WTC11 (cell line): Measurements from ENCODE around the gene PPTC7. TPM values are rescaled to one million over a fixed set of nuclear protein-coding genes. Genes with fewer than 3 reads are reported as not detected.

Experiments
- ATAC-seq: fragments of 200-7000 bp; cut with Tn5 transposase; 2 replicates; pipeline ENCODE4 v1.10.0; 2021; ENCODE audit warnings: mild to moderate bottlenecking, moderate library complexity
- CTCF ChIA-PET: fragments of 300-600 bp; sonication (Branson Sonifier 250); formaldehyde crosslinking; loops from one replicate; lab custom pipeline; 2021; ENCODE audit warnings: antibody characterized with exemption; lab: Charles Lee
- POLR2A ChIA-PET: fragments of 350-600 bp; sonication (Branson Sonifier 250); formaldehyde crosslinking; loops from one replicate; lab custom pipeline; 2021; ENCODE audit warnings: antibody characterized with exemption; lab: Charles Lee
- DNase-seq: peaks from one replicate; pipeline ENCODE4 v3.0.0; 2021; ENCODE audit warnings: low spot score
- H3K27ac Mint-ChIP-seq: 2 replicates; pipeline ENCODE4 v1.8.0; 2021; ENCODE audit warnings: mixed read lengths
- H3K27me3 Mint-ChIP-seq: 2 replicates; pipeline ENCODE4 v1.8.0; 2021; ENCODE audit warnings: low read depth, mild to moderate bottlenecking, moderate library complexity, mixed read lengths
- H3K36me3 Mint-ChIP-seq: 2 replicates; pipeline ENCODE4 v1.8.0; 2021; ENCODE audit warnings: mixed read lengths
- H3K4me1 Mint-ChIP-seq: 2 replicates; pipeline ENCODE4 v1.8.0; 2022; ENCODE audit warnings: mixed read lengths
- H3K4me3 Mint-ChIP-seq: 2 replicates; pipeline ENCODE4 v1.8.0; 2021; ENCODE audit warnings: mild to moderate bottlenecking, moderate library complexity, mixed read lengths
- H3K9me3 Mint-ChIP-seq: 2 replicates; pipeline ENCODE4 v1.8.0; 2021; ENCODE audit warnings: mixed read lengths
- ATF1 ChIP-seq: sonication (generic); formaldehyde crosslinking; IDR thresholded peaks from 2 replicates; pipeline ENCODE4 v1.8.1; 2023; ENCODE audit warnings: mild to moderate bottlenecking, moderate library complexity, missing genetic modification reagents
- ATF2 ChIP-seq: sonication (generic); formaldehyde crosslinking; IDR thresholded peaks from 2 replicates; pipeline ENCODE4 v1.8.1; 2022; ENCODE audit warnings: low read depth, missing genetic modification reagents, borderline replicate concordance
- ERG ChIP-seq: fragments of 250-450 bp; sonication (Bioruptor Pico); IDR thresholded peaks from 2 replicates; pipeline ENCODE4 v1.8.0; 2021; ENCODE audit warnings: mild to moderate bottlenecking
- ETV6 ChIP-seq: sonication (generic); formaldehyde crosslinking; IDR thresholded peaks from 2 replicates; pipeline ENCODE4 v1.8.1; 2022; ENCODE audit warnings: mild to moderate bottlenecking, missing genetic modification reagents
- FOXP1 ChIP-seq: sonication (generic); formaldehyde crosslinking; IDR thresholded peaks from 2 replicates; pipeline ENCODE4 v1.8.0; 2022; ENCODE audit warnings: missing genetic modification reagents, mild to moderate bottlenecking, moderate library complexity, borderline replicate concordance
- HMGXB4 ChIP-seq: sonication (generic); formaldehyde crosslinking; IDR thresholded peaks from 2 replicates; pipeline ENCODE4 v1.8.1; 2023; ENCODE audit warnings: mild to moderate bottlenecking, moderate library complexity, missing genetic modification reagents
- IRF1 ChIP-seq: sonication (generic); formaldehyde crosslinking; IDR thresholded peaks from 2 replicates; pipeline ENCODE4 v1.8.0; 2023; ENCODE audit warnings: missing genetic modification reagents
- IRF2 ChIP-seq: sonication (generic); formaldehyde crosslinking; IDR thresholded peaks from 2 replicates; pipeline ENCODE4 v1.8.0; 2022; ENCODE audit warnings: low read depth, missing genetic modification reagents, borderline replicate concordance
- JAZF1 ChIP-seq: fragments of 250-450 bp; sonication (Bioruptor Pico); IDR thresholded peaks from 2 replicates; pipeline ENCODE4 v1.9.0; 2021; ENCODE audit warnings: moderate library complexity, mild to moderate bottlenecking, inconsistent platforms
- MYBL2 ChIP-seq: sonication (generic); formaldehyde crosslinking; IDR thresholded peaks from 2 replicates; pipeline ENCODE4 v1.8.1; 2023; ENCODE audit warnings: mild to moderate bottlenecking, moderate library complexity, missing genetic modification reagents
- NR2C2 ChIP-seq: sonication (generic); formaldehyde crosslinking; IDR thresholded peaks from 2 replicates; pipeline ENCODE4 v1.8.0; 2022; ENCODE audit warnings: mild to moderate bottlenecking, missing genetic modification reagents
- SMAD3 ChIP-seq: sonication (generic); formaldehyde crosslinking; IDR thresholded peaks from 2 replicates; pipeline ENCODE4 v1.8.0; 2022; ENCODE audit warnings: missing genetic modification reagents, mild to moderate bottlenecking, borderline replicate concordance
- TEAD4 ChIP-seq: sonication (generic); formaldehyde crosslinking; IDR thresholded peaks from 2 replicates; pipeline ENCODE4 v1.8.0; 2022; ENCODE audit warnings: mild to moderate bottlenecking, missing genetic modification reagents
- ZBTB21 ChIP-seq: sonication (generic); formaldehyde crosslinking; IDR thresholded peaks from 2 replicates; pipeline ENCODE4 v1.8.1; 2023; ENCODE audit warnings: mild to moderate bottlenecking, missing genetic modification reagents, borderline replicate concordance
- ZBTB43 ChIP-seq: sonication (generic); formaldehyde crosslinking; IDR thresholded peaks from 2 replicates; pipeline ENCODE4 v1.8.1; 2023; ENCODE audit warnings: mild to moderate bottlenecking, missing genetic modification reagents
- ZNF121 ChIP-seq: sonication (generic); formaldehyde crosslinking; IDR thresholded peaks from 2 replicates; pipeline ENCODE4 v1.8.0; 2023; ENCODE audit warnings: missing genetic modification reagents
- ZNF219 ChIP-seq: sonication (generic); formaldehyde crosslinking; IDR thresholded peaks from 2 replicates; pipeline ENCODE4 v1.8.0; 2023; ENCODE audit warnings: missing genetic modification reagents, mild to moderate bottlenecking, borderline replicate concordance
- ZNF232 ChIP-seq: sonication (generic); formaldehyde crosslinking; IDR thresholded peaks from 2 replicates; pipeline ENCODE4 v1.8.0; 2022; ENCODE audit warnings: mild to moderate bottlenecking, missing genetic modification reagents
- ZNF263 ChIP-seq: sonication (generic); formaldehyde crosslinking; IDR thresholded peaks from 2 replicates; pipeline ENCODE4 v1.8.1; 2022; ENCODE audit warnings: low read depth, mild to moderate bottlenecking, moderate library complexity, missing genetic modification reagents
- ZNF396 ChIP-seq: fragments of 250-450 bp; sonication (Bioruptor Pico); IDR thresholded peaks from 2 replicates; pipeline ENCODE4 v1.8.0; 2021; ENCODE audit warnings: mild to moderate bottlenecking, moderate library complexity, borderline replicate concordance
- total RNA-seq: library from RNA; stranded (reverse); gene quantifications from 3 replicates; pipeline ENCODE4 v1.2.3, GENCODE V29; 2021
- TF ChIP-seq, protein P1 (sequence below): sonication (generic); formaldehyde crosslinking; IDR thresholded peaks from 2 replicates; pipeline ENCODE4 v1.8.0; 2022; ENCODE audit warnings: mild to moderate bottlenecking, missing genetic modification reagents
- TF ChIP-seq, protein P2 (sequence below): sonication (generic); formaldehyde crosslinking; IDR thresholded peaks from 2 replicates; pipeline ENCODE4 v1.8.1; 2023; ENCODE audit warnings: mild to moderate bottlenecking, missing genetic modification reagents, moderate library complexity

The PPTC7 gene
- total RNA-seq, 1 experiment from 2014 or later = 15.6 TPM

GRCh38 chr12:110585231-110585799 lies 2.2 kb upstream of the PPTC7 start:
- TF ChIP-seq ZNF219 (CRISPR knock-in tag) (no peak), ZNF263 (CRISPR knock-in tag) (no peak), ZNF121 (CRISPR knock-in tag) (no peak), IRF2 (no peak), JAZF1 (CRISPR knock-in tag) (no peak), ATF2 (CRISPR knock-in tag) (no peak), TEAD4 (CRISPR knock-in tag) (no peak)
- TF ChIP-seq, protein P1, sequence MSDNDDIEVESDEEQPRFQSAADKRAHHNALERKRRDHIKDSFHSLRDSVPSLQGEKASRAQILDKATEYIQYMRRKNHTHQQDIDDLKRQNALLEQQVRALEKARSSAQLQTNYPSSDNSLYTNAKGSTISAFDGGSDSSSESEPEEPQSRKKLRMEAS (CRISPR knock-in tag) = no peak
- Mint-ChIP-seq H3K4me1 (peaks cover 26% of the 10 kb centered on the region), H3K9me3 (no peaks in the 10 kb centered on the region), H3K4me3 (no peak overlapping the region), H3K27ac (no peak overlapping the region), H3K27me3 (no peaks in the 10 kb centered on the region), H3K36me3 (no peaks in the 10 kb centered on the region)
- DNase-seq (no peak), ATAC-seq (no peak)
- POLR2A ChIA-PET = no interaction called here
- CTCF ChIA-PET = no interaction called here

DNA sequence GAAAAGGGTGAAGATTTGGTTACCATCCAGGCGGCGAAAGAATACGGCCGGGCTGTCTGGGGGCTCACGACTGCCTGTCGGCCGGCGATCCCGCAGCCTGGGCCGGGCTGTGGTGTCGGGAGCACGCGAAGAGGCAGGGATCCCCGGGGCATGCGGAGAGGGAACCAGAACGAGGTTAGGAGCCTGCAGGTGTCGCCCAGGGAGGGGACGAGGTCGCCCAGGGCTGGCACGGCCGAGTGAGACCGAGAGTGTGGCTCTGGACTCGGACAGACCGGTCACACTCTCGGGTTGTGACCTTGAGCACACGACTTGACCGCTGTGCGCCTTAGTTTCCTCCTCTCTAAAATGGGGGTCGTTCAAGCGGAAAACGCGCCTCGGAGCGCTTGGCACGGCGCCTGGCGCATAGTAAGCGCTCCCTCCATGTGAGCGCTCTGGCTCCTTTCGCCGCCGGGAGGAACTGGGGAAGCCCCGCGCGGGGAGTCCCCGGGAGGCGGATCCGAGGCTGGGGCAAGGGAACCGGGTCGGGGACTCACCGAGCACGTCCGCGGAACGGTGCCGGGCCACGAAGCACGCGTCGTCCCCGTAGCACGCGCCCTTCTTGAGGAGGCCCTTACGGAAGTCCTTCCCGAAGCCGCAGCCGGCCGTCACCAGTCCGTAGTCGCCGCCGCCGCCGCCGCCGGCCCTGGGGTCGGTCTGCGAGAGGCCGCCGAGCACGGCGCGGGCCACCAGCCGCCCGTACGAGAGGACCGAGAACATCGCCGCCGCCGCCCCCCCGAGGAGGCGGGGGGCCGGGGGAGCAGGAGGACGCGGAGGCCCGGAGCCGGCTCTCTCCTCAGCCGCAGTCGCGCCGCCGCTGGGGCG lies 612 bp downstream of the PPTC7 start:
- H3K27ac Mint-ChIP-seq = no peak overlapping the region
- DNase-seq (peak; percentile 44), ATAC-seq (peak; percentile 8)
- CTCF ChIA-PET = interaction anchor here (0.6 kb wide), 1 partner anchor 151 kb away, joined by 3 read pairs; no protein-coding TSS in a partner anchor
- POLR2A ChIA-PET = interaction anchor here (0.5 kb wide), 1 partner anchor 118 kb away, joined by 7 read pairs; no protein-coding TSS in a partner anchor
- H3K36me3 Mint-ChIP-seq = no peaks in the 10 kb centered on the region
- no peaks in the 10 kb centered on the region for H3K9me3 Mint-ChIP-seq
- H3K27me3 Mint-ChIP-seq = no peaks in the 10 kb centered on the region
- H3K4me3 Mint-ChIP-seq = peak overlapping the region; percentile 88
- H3K4me1 Mint-ChIP-seq = peaks cover 52% of the 10 kb centered on the region
- TF ChIP-seq SMAD3 (CRISPR knock-in tag) (no peak), NR2C2 (CRISPR knock-in tag) (no peak), ZNF232 (CRISPR knock-in tag) (no peak), ZBTB43 (CRISPR knock-in tag) (no peak; the same call in 1 of the 2 replicates), FOXP1 (CRISPR knock-in tag) (peak; percentile 73; the same call in 1 of the 2 replicates), TEAD4 (CRISPR knock-in tag) (no peak), ATF1 (no peak), ZNF396 (no peak), ZBTB21 (CRISPR knock-in tag) (no peak), ETV6 (CRISPR knock-in tag) (0 out of 2 replicates have a peak, but pooled peaks have one; percentile 34), IRF1 (CRISPR knock-in tag) (0 out of 2 replicates have a peak, but pooled peaks have one; percentile 17), MYBL2 (0 out of 2 replicates have a peak, but pooled peaks have one; percentile 54), HMGXB4 (peak; percentile 63; the same call in 1 of the 2 replicates), ERG (CRISPR knock-in tag) (0 out of 2 replicates have a peak, but pooled peaks have one; percentile 11)
- TF ChIP-seq, protein P2, sequence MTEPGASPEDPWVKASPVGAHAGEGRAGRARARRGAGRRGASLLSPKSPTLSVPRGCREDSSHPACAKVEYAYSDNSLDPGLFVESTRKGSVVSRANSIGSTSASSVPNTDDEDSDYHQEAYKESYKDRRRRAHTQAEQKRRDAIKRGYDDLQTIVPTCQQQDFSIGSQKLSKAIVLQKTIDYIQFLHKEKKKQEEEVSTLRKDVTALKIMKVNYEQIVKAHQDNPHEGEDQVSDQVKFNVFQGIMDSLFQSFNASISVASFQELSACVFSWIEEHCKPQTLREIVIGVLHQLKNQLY = no peak
- TF ChIP-seq, protein P1 (CRISPR knock-in tag) = peak; percentile 64
